Upper lobe of left lung (tissue), 4 donors: ENCODE measurements around the gene HIVEP3.

Experiments
- POLR2A ChIP-seq, 4 donors: fragments of 450-650 bp; IDR thresholded peaks; one replicate each; pipeline ENCODE4 v1.5.1; 2016 to 2017; ENCODE audit warnings: antibody characterized with exemption in 4 of 4, mild to moderate bottlenecking in 2 of 4
- POLR2AphosphoS5 ChIP-seq, 2 donors: sonication (generic); formaldehyde crosslinking; IDR thresholded peaks; one replicate each; pipeline ENCODE4 v1.5.1; 2017; ENCODE audit warnings: antibody characterized with exemption in 2 of 2
- TF ChIP-seq, protein P1 (sequence below), 6 experiments: fragments of 450-650 bp in 4 of 6; fragments of 200-600 bp in 2 of 6; sonication (generic) in 2 of 6; IDR thresholded peaks; one replicate each; pipeline ENCODE4 v1.5.1; 2016 to 2019; ENCODE audit warnings: antibody characterized with exemption in 6 of 6

DNA sequence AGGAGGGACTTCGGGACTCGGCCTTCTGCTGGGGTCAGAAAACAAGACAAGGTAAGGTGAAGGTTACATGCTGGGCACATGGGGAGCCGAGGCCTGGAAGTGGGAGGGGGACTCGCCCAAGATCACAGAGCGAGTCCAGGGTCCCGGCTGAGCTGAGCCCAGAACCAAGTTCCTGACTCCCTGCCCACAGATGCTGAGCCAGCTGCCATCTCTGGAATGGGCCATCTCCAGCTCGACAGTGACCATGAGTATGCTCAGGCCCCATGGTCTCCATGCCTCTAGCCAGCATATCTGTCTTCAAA is 407.5 kb downstream of the HIVEP3 start:
- TF ChIP-seq POLR2A (IDR thresholded peaks at IDR 0.05) (no peak), POLR2AphosphoS5 (IDR thresholded peaks at IDR 0.05) (no peak)
- TF ChIP-seq, protein P1, sequence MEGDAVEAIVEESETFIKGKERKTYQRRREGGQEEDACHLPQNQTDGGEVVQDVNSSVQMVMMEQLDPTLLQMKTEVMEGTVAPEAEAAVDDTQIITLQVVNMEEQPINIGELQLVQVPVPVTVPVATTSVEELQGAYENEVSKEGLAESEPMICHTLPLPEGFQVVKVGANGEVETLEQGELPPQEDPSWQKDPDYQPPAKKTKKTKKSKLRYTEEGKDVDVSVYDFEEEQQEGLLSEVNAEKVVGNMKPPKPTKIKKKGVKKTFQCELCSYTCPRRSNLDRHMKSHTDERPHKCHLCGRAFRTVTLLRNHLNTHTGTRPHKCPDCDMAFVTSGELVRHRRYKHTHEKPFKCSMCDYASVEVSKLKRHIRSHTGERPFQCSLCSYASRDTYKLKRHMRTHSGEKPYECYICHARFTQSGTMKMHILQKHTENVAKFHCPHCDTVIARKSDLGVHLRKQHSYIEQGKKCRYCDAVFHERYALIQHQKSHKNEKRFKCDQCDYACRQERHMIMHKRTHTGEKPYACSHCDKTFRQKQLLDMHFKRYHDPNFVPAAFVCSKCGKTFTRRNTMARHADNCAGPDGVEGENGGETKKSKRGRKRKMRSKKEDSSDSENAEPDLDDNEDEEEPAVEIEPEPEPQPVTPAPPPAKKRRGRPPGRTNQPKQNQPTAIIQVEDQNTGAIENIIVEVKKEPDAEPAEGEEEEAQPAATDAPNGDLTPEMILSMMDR (IDR thresholded peaks at IDR 0.05) = no peak
